Ishikawa (cell line): Measurements from ENCODE around the gene FAM83G.

ENCODE experiments used
- CEBPB ChIP-seq: IDR thresholded peaks from 2 replicates; pipeline ENCODE4 v1.6.1; 2012
- CREB1 ChIP-seq: IDR thresholded peaks from 2 replicates; pipeline ENCODE4 v1.6.1; 2012; ENCODE audit warnings: low read depth
- EGR1 ChIP-seq: IDR thresholded peaks from 2 replicates; pipeline ENCODE4 v1.6.1; 2012
- EP300 ChIP-seq: IDR thresholded peaks from 2 replicates; pipeline ENCODE4 v1.6.1; 2012; ENCODE audit warnings: borderline replicate concordance
- FOXM1 ChIP-seq: IDR thresholded peaks from 2 replicates; pipeline ENCODE4 v1.6.1; 2012; ENCODE audit warnings: low read depth, borderline replicate concordance
- MAX ChIP-seq: IDR thresholded peaks from 2 replicates; pipeline ENCODE4 v1.6.1; 2012
- NFIC ChIP-seq: IDR thresholded peaks from 2 replicates; pipeline ENCODE4 v1.6.1; 2012
- RAD21 ChIP-seq: IDR thresholded peaks from 2 replicates; pipeline ENCODE4 v1.6.1; 2012; ENCODE audit warnings: low read depth
- REST ChIP-seq: IDR thresholded peaks from 2 replicates; pipeline ENCODE4 v1.6.1; 2012; ENCODE audit warnings: low read depth, mild to moderate bottlenecking
- TAF1 ChIP-seq: IDR thresholded peaks from 2 replicates; pipeline ENCODE4 v1.6.1; 2012; ENCODE audit warnings: low read depth, mild to moderate bottlenecking
- TCF12 ChIP-seq: IDR thresholded peaks from 2 replicates; pipeline ENCODE4 v1.6.1; 2012; ENCODE audit warnings: low read depth
- TEAD4 ChIP-seq: IDR thresholded peaks from 2 replicates; pipeline ENCODE4 v1.6.1; 2012
- USF1 ChIP-seq: IDR thresholded peaks from 2 replicates; pipeline ENCODE4 v1.6.1; 2012
- YY1 ChIP-seq: IDR thresholded peaks from 2 replicates; pipeline ENCODE4 v1.6.1; 2012; ENCODE audit warnings: low read depth
- ZBTB7A ChIP-seq: IDR thresholded peaks from 2 replicates; pipeline ENCODE4 v1.6.1; 2012; ENCODE audit warnings: low read depth

Gene FAM83G

GRCh38 chr17:19018600-19018950, 14.0 kb upstream of the FAM83G start:
- TF ChIP-seq TEAD4 = no peak
- no peak for TF ChIP-seq CREB1
- TF ChIP-seq ZBTB7A = no peak
- no peak for TF ChIP-seq EP300
- no peak for TF ChIP-seq NFIC
- no peak for TF ChIP-seq TCF12
- TF ChIP-seq EGR1 = no peak
- TF ChIP-seq USF1 = no peak
- TF ChIP-seq YY1 = no peak
- TF ChIP-seq FOXM1 = no peak
- TF ChIP-seq MAX = no peak
- TF ChIP-seq RAD21 = no peak

GRCh38 chr17:19017804-19018599, 13.4 kb upstream of the FAM83G start:
- TF ChIP-seq CREB1 (no peak), ZBTB7A (no peak), TAF1 (no peak), TEAD4 (no peak), USF1 (no peak), MAX (no peak)

GRCh38 chr17:19017401-19017800, 12.8 kb upstream of the FAM83G start:
- TF ChIP-seq CREB1 (no peak), TCF12 (no peak), TAF1 (no peak)

- TF ChIP-seq RAD21 (no peak), TCF12 (no peak), CREB1 (no peak), EP300 (no peak), MAX (no peak), EGR1 (no peak), YY1 (no peak), NFIC (no peak), FOXM1 (no peak), ZBTB7A (no peak), USF1 (no peak), TEAD4 (no peak), CEBPB (no peak)
These were observed 12.3 kb upstream of the FAM83G start for GRCh38 chr17:19016881-19017280.

GRCh38 chr17:19016297-19016696, 11.7 kb upstream of the FAM83G start:
- TF ChIP-seq REST (no peak), TAF1 (no peak), EGR1 (no peak), CEBPB (no peak), NFIC (no peak), RAD21 (no peak), YY1 (no peak), FOXM1 (no peak), USF1 (no peak), EP300 (no peak), TEAD4 (no peak), TCF12 (no peak), CREB1 (no peak), MAX (no peak), ZBTB7A (no peak)

GRCh38 chr17:19015428-19015827, 10.9 kb upstream of the FAM83G start:
- no peak for TF ChIP-seq MAX
- no peak for TF ChIP-seq TEAD4
- TF ChIP-seq REST = no peak
- no peak for TF ChIP-seq EP300
- TF ChIP-seq CEBPB = no peak
- TF ChIP-seq RAD21 = no peak
